Heart left ventricle (tissue), 13 donors: ENCODE measurements around the gene TAS1R3.

Experiments used
- CTCF ChIP-seq, 12 donors: fragments of 200-600 bp; sonication (generic) in 4 of 12; IDR thresholded peaks; one replicate each; pipeline versions ENCODE4 v1.5.0 to v1.8.0; 2018 to 2022; ENCODE audit warnings: antibody characterized with exemption in 12 of 12, mild to moderate bottlenecking in 5 of 12
- POLR2A ChIP-seq, 2 donors: fragments of 450-650 bp; IDR thresholded peaks; one replicate each; pipeline ENCODE4 v1.6.1; 2017; ENCODE audit warnings: antibody characterized with exemption in 2 of 2, mild to moderate bottlenecking in 2 of 2, moderate library complexity in 2 of 2
- donor health status: ischemic (EF 13 %, LVEDD 7.1; RV severe dilation, severe dysfunction).
- donor health status: DM: no; HTN: yes; CAD: no.
- donor health status: DM: no; HTN: no; CAD: no.
- donor health status: ischemic (EF 25% LVEDD 6.9; RV normal size, moderate dysfunction).
- donor health status: ischemic (EF 25% LVEDD 5.7; RV mildly dilated, moderate dysfunction).
- donor health status: ischemic (EF 35%, LVEDD 5.7; RV mildly dilated, moderate dysfunction).
- donor health status: nonischemic (EF 11% LVEDD 7.7; RV severe dilation, severe dysfunction).
- donor health status: DM: yes; HTN: yes; CAD: no.
- donor health status: PGD.
- donor health status: ischemic (EF 29% LVEDD 5.4; RV normal size, mild dysfunction).
- donor health status: nonischemic (EF 23%, LVEDD 6.1; RV moderate dilation, normal function).

DNA sequence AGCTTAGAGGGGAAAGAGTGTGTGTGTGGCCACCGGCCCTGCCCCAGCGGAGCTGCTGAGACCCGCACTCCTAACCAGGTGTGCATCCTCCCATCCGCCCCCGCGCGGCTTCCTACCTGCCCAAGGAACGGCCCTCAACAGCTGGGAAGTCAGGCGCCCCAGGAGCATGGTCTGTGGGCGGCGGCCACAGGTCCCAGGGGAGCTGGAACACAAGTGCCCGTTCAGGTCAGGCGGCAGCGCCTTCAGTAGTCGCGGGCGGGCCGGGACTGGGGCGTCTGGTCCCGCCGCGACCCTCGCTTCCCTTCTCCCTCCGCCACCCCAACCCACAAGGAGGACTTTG lies 43.5 kb downstream of the TAS1R3 start:
- no peak for TF ChIP-seq CTCF (IDR thresholded peaks at IDR 0.05)
- TF ChIP-seq POLR2A (IDR thresholded peaks at IDR 0.05), result no peak
